Psoas muscle (tissue), 8 donors: Measurements from ENCODE around the gene IRF7. TPM values are rescaled to one million over a fixed set of nuclear protein-coding genes. Genes with fewer than 3 reads are reported as not detected.

ENCODE experiments used
- ATAC-seq, 4 donors: fragments of 200-7000 bp; cut with Tn5 transposase; one replicate each; pipeline ENCODE4 v1.9.1; 2020; ENCODE audit warnings: moderate library complexity in 3 of 4, mild to moderate bottlenecking in 2 of 4
- DNase-seq, 2 donors: peaks; one replicate each; pipeline ENCODE4 v3.0.0-alpha.2; 2020
- H3K27ac ChIP-seq: fragments of 200-600 bp; one replicate; pipeline ENCODE4 v1.8.0; 2022
- H3K27me3 ChIP-seq, 3 donors: fragments of 200-600 bp in 1 of 3; one replicate each; pipeline versions ENCODE4 v1.6.1 to v1.8.0; 2013 to 2022; ENCODE audit warnings: low read length in 2 of 3, mild to moderate bottlenecking in 2 of 3, moderate library complexity in 1 of 3; ENCODE audit not compliant: insufficient read depth in 3 of 3
- H3K36me3 ChIP-seq, 2 donors: fragments of 200-600 bp in 1 of 2; one replicate each; pipeline versions ENCODE4 v1.6.1 to v1.8.0; 2013 to 2022; ENCODE audit warnings: low read depth in 1 of 2, mild to moderate bottlenecking in 1 of 2, moderate library complexity in 1 of 2; ENCODE audit not compliant: insufficient read depth in 1 of 2
- H3K4me1 ChIP-seq: fragments of 200-600 bp; one replicate; pipeline ENCODE4 v1.8.0; 2022
- H3K4me3 ChIP-seq: fragments of 200-600 bp; one replicate; pipeline ENCODE4 v1.8.0; 2022; ENCODE audit warnings: mild to moderate bottlenecking
- H3K9me3 ChIP-seq: fragments of 200-600 bp; one replicate; pipeline ENCODE4 v1.8.0; 2022
- CTCF ChIP-seq: fragments of 200-600 bp; IDR thresholded peaks from one replicate; pipeline ENCODE4 v1.8.0; 2022; ENCODE audit warnings: antibody characterized with exemption
- WGBS, 3 donors: extraction: QIAGEN DNeasy Blood & Tissue Kit; methylation state at CpG; one replicate each; pipeline versions ENCODE4 v1.1.6 to v1.1.7; 2013; 5-methylcytosine and 5-hydroxymethylcytosine counted together
- intact Hi-C, 2 donors: fragments of 100-400 bp; cut with DNase I; formaldehyde crosslinking; loops; one replicate each; pipeline versions ENCODE4 v1.11.0 to v1.14.2; 2022
- long read RNA-seq, 2 donors: library from polyadenylated mRNA; unstranded; transcript quantifications; one replicate each; pipeline ENCODE4 v2.0.0, GENCODE V29; 2021
- polyA plus RNA-seq, 3 donors: library from polyadenylated mRNA; stranded (reverse); fragments of 200-250 nt; gene quantifications; one replicate each; pipeline ENCODE4 v1.2.3, GENCODE V29; 2013
- total RNA-seq, 4 donors: library from RNA; stranded (reverse); fragmentation: NEBNext Ultra II Directional in 2 of 4; extraction: Animal tissue kit (Norgen Biotek cat#: 25700) in 2 of 4; gene quantifications; one replicate each; pipeline versions ENCODE4 v1.2.1 to v1.2.4, GENCODE V29; 2021 to 2023
- donor health status: healthy with polysubstance abuse.
- donor health status: DM: no; HTN: no; CAD: no; lungs with moderate emphysema.
- donor health status: Bipolar disorder and iron deficiency.
- donor health status: healthy.
- donor health status: DM: yes; HTN: yes; CAD: no.
- donor health status: DM: no; HTN: no; CAD: no.
- donor health status: DM: no; HTN: no; CAD: no.
- donor health status: DM: yes; HTN: yes; CAD: no.

The IRF7 gene
- 10 to 100 TPM in 3 of 4 donors, 1 to 10 TPM in 1; 7.5 to 23.1 (median 15.2) TPM for total RNA-seq
- 10 to 100 TPM in 2 of 3 donors, 1 to 10 TPM in 1; 9.4 to 13.2 (median 12.9) TPM for polyA plus RNA-seq
- long read RNA-seq, donor 1, transcript IRF7-202 (10 exons, 1,807 nt): minor isoform, 5 of 40 reads
- long read RNA-seq, donor 1, transcript IRF7-205 (11 exons, 1,974 nt): major isoform, 11 of 40 reads
- long read RNA-seq, donor 1, partial matches to known transcripts: 9 of 40 reads
- long read RNA-seq, donor 1, other reads (novel, unspliced or antisense): 11 of 40 reads
- long read RNA-seq, donor 2, transcript IRF7-201 (10 exons, 1,992 nt): minor isoform, 5 of 41 reads
- long read RNA-seq, donor 2, transcript IRF7-205 (11 exons, 1,974 nt): major isoform, 16 of 41 reads
- long read RNA-seq, donor 2, partial matches to known transcripts: 3 of 41 reads
- long read RNA-seq, donor 2, other reads (novel, unspliced or antisense): 14 of 41 reads

GRCh38 chr11:615504-616319, at the start of gene IRF7:
TSS of gene IRF7 (minus strand) at chr11:615950. CDS start at chr11:615364, 586 bp downstream.
- H3K27ac ChIP-seq: peak within 1 kb of the TSS; percentile 93
- H3K27me3 ChIP-seq: no peaks in the 10 kb centered on the region
- peaks cover 39% of the 10 kb centered on the region for H3K4me1 ChIP-seq
- H3K9me3 ChIP-seq: no peaks in the 10 kb centered on the region
- DNase-seq: peak; percentile 96 to 97
- TF ChIP-seq CTCF: no peak
- H3K4me3 ChIP-seq: peak within 1 kb of the TSS; percentile 85
- H3K36me3 ChIP-seq: peaks cover 6 to 33% of the 10 kb centered on the region in 2 donors
- ATAC-seq: peak; percentile 63 to 76 (median 67)
- intact Hi-C loops: no loop called here
- WGBS, 3 donors: 4 to 8% (median 5%) methylated on average over 59 to 66 of the region's 66 CpGs

- Histone ChIP-seq H3K27me3 (no peaks in the 10 kb centered on the region), H3K36me3 (peaks cover 3 to 21% of the 10 kb centered on the region in 2 donors), H3K4me1 (peaks cover 4% of the 10 kb centered on the region), H3K27ac (peak overlapping the region; percentile 58), H3K4me3 (peak overlapping the region; percentile 25), H3K9me3 (no peaks in the 10 kb centered on the region)
- intact Hi-C loops: no loop called here
- ATAC-seq (peak in 3 of 4 donors; percentile 33 to 67 (median 65)), DNase-seq (no peak)
- no peak for TF ChIP-seq CTCF
- 39 to 75% (median 45%) methylated on average over 14 to 15 of the region's 15 CpGs for whole genome bisulfite sequencing, 3 donors
Observed at GRCh38 chr11:665062-665703, 49.4 kb upstream of the IRF7 start.

- ATAC-seq (peak; percentile 51 to 70 (median 68)), DNase-seq (peak; percentile 69 to 81)
- H3K27ac ChIP-seq: no peak overlapping the region
- peak; percentile 57 for TF ChIP-seq CTCF
- peaks cover 3 to 37% of the 10 kb centered on the region in 2 donors for H3K36me3 ChIP-seq
- no peak overlapping the region for H3K4me3 ChIP-seq
- no peaks in the 10 kb centered on the region for H3K9me3 ChIP-seq
- 54 to 62% (median 54%) methylated on average over 15 of the region's 15 CpGs for WGBS, 3 donors
- intact Hi-C loops: loop anchor here (2.0 to 5.0 kb wide), 2 partner anchors 60 kb away; no protein-coding TSS in a partner anchor
- H3K27me3 ChIP-seq: no peaks in the 10 kb centered on the region
- H3K4me1 ChIP-seq: peaks cover 4% of the 10 kb centered on the region
Observed at GRCh38 chr11:662689-663274, 47.0 kb upstream of the IRF7 start.

- Histone ChIP-seq H3K4me3 (no peak overlapping the region), H3K4me1 (peaks cover 2% of the 10 kb centered on the region), H3K27ac (no peak overlapping the region), H3K36me3 (peaks cover 3 to 38% of the 10 kb centered on the region in 2 donors), H3K9me3 (no peaks in the 10 kb centered on the region), H3K27me3 (no peaks in the 10 kb centered on the region)
- no peak for TF ChIP-seq CTCF
- WGBS, 3 donors: 71 to 77% (median 75%) methylated on average over 19 of the region's 19 CpGs
- no peak for DNase-seq
- peak in 1 of 4 donors; percentile 7 for ATAC-seq
- intact Hi-C loops: loop anchor here in 1 of 2 donors (5.0 kb wide), 1 partner anchor 61 kb away; no protein-coding TSS in a partner anchor
Observed at GRCh38 chr11:660681-661444, 45.1 kb upstream of the IRF7 start.
